ENCODE measurements around the gene FKBP2. TPM values are rescaled to one million over a fixed set of nuclear protein-coding genes. Genes with fewer than 3 reads are reported as not detected.

The FKBP2 gene
- total and polyA plus RNA-seq, 2 of the 13 experiments (the other 11 are each of a cell fraction or from before 2014, with no cell fraction given), result 30.1 to 53.3 TPM

- no peak for TF ChIP-seq ZNF142 (CRISPR knock-in tag; IDR thresholded peaks at IDR 0.05)
- TF ChIP-seq ZNF460 (CRISPR knock-in tag; IDR thresholded peaks at IDR 0.05; ENCODE audit: borderline replicate concordance), result no peak
- TF ChIP-seq BRCA1 (CRISPR knock-in tag; IDR thresholded peaks at IDR 0.05), result no peak
- TF ChIP-seq ZNF790 (CRISPR knock-in tag; IDR thresholded peaks at IDR 0.05; ENCODE audit: borderline replicate concordance), result no peak
These were observed 36.8 kb upstream of the FKBP2 start (continued) for GRCh38 chr11:64204080-64204440.

GRCh38 chr11:64204464-64204989 lies 36.4 kb upstream of the FKBP2 start:
- Histone ChIP-seq H3K9me3 (ENCODE audit: low read length) (no peaks in the 10 kb centered on the region), H4K20me1 (ENCODE audit: insufficient read depth, low read length) (0 out of 2 replicates have a peak, but pooled peaks cover 2% of the 10 kb centered on the region), H3K27ac (ENCODE audit: extremely low read length, insufficient read depth, low read length) (no peak overlapping the region), H3K36me3 (replicated peaks in 1 of 2; ENCODE audit: control insufficient read depth in 1 of 2, insufficient read depth in 2 of 2, low read length in 2 of 2) (peaks cover 36 to 45% of the 10 kb centered on the region in 2 experiments), H3K9ac (ENCODE audit: insufficient read depth, low read depth, low read length) (no peak overlapping the region), H3K4me2 (ENCODE audit: low read depth, low read length) (no peak overlapping the region), H3K4me1 (ENCODE audit: insufficient read depth, low read length) (peaks cover 17% of the 10 kb centered on the region), H3K27me3 (ENCODE audit: control insufficient read depth in 1 of 2, insufficient read depth in 2 of 2, low read length in 2 of 2) (no peaks in the 10 kb centered on the region), H3K4me3 (replicated peaks in 1 of 3; ENCODE audit: insufficient read depth in 1 of 3, low read depth in 2 of 3, low read length in 3 of 3) (no peak overlapping the region), H3K79me2 (ENCODE audit: insufficient read depth, low read length) (no peaks in the 10 kb centered on the region), H2AFZ (ENCODE audit: low read length) (no peak overlapping the region)
- intact Hi-C loops (cut with micrococcal nuclease; ENCODE audit: unreplicated experiment) (no loop called here), in situ Hi-C loops (cut with HindIII; ENCODE audit: extremely low pct_ligation_motif_present, low pct_unique_long_range_greater_than_20kb) (no loop called here)
- peak; percentile 43 for FAIRE-seq
- CTCF ChIA-PET (ENCODE audit: low intra/inter-chr PET ratio, low total read pairs), result interaction anchor here (1.3 to 1.7 kb wide), 2 partner anchors 96 to 100 kb away, joined by 6 to 7 read pairs; partner anchors contain the start of gene CATSPERZ
- POLR2A ChIA-PET, result interaction anchor here (0.8 to 3.8 kb wide), 11 partner anchors 13 to 127 kb away, joined by 3 to 18 read pairs (median 5); partner anchors contain the start of genes CATSPERZ, FKBP2, NUDT22 and STIP1
- peak; percentile 59 for DNase-seq (ENCODE audit: low spot score)
- BruUV-seq (replicated peaks), result no TSS peak
- peak; percentile 25 for ATAC-seq
- 88% methylated on average over 7 of the region's 7 CpGs for WGBS (ENCODE audit: low lambda C conversion rate)
- TF ChIP-seq TEAD3 (CRISPR knock-in tag; optimal IDR thresholded peaks at IDR 0.05; ENCODE audit: borderline replicate concordance) (peak; percentile 21), MATR3 (CRISPR knock-in tag; IDR thresholded peaks at IDR 0.05) (no peak), NFE2L1 (CRISPR knock-in tag; IDR thresholded peaks at IDR 0.05; ENCODE audit: borderline replicate concordance) (no peak), STAT5B (CRISPR knock-in tag; IDR thresholded peaks at IDR 0.05) (no peak), ZSCAN5A (CRISPR knock-in tag; IDR thresholded peaks at IDR 0.05; ENCODE audit: borderline replicate concordance) (no peak), ZNF562 (CRISPR knock-in tag; IDR thresholded peaks at IDR 0.05; ENCODE audit: borderline replicate concordance) (no peak), ZIK1 (CRISPR knock-in tag; IDR thresholded peaks at IDR 0.05; ENCODE audit: borderline replicate concordance, low read depth) (no peak), RXRA (CRISPR knock-in tag; IDR thresholded peaks at IDR 0.05) (no peak), ZFP41 (CRISPR knock-in tag; IDR thresholded peaks at IDR 0.05; ENCODE audit: borderline replicate concordance) (no peak), ZNF816 (CRISPR knock-in tag; IDR thresholded peaks at IDR 0.05; ENCODE audit: borderline replicate concordance) (no peak)
- TF ChIP-seq, protein P1, sequence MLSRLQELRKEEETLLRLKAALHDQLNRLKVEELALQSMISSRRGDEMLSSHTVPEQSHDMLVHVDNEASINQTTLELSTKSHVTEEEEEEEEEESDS (CRISPR knock-in tag; IDR thresholded peaks at IDR 0.05; ENCODE audit: borderline replicate concordance), result no peak

Measured in HepG2 (cell line).